ENCODE results near the gene FOXB1.
A peak's percentile ranks its signal among the peaks of the same experiment; 100 is the strongest.

Gene FOXB1

DNA sequence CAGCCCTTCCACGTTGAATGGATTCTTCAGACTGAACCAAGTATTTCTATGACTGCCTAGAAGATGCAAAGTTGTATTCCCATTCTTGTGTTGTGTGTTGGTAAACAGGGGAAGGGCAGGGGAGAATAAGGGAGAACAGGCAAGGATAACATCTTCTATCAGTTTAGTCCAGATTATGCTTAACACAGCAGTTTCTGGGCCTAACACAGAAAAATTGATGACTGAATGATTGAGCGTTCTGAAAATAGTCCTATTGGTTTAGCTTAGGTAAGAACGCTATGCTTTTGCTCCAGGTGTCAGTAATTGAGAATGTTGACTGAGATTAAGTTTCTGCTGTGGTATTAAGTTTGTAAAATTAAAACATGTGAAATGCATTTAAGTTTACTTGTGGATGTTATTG is 8.6 kb downstream of the FOXB1 start:
- ATAC-seq (replicated peaks; ENCODE audit: extremely low read depth, poor library complexity, severe bottlenecking) (no peak), DNase-seq (ENCODE audit: low spot score in 2 of 2) (no peak)
- Mint-ChIP-seq H3K27me3 (peaks cover 71% of the 10 kb centered on the region), H3K9me3 (peaks cover 6% of the 10 kb centered on the region), H3K27ac (ENCODE audit: low read depth) (no peak overlapping the region), H3K36me3 (ENCODE audit: insufficient read depth) (peaks cover 4% of the 10 kb centered on the region), H3K4me1 (peaks cover 7% of the 10 kb centered on the region), H3K4me3 (no peak overlapping the region)

DNA sequence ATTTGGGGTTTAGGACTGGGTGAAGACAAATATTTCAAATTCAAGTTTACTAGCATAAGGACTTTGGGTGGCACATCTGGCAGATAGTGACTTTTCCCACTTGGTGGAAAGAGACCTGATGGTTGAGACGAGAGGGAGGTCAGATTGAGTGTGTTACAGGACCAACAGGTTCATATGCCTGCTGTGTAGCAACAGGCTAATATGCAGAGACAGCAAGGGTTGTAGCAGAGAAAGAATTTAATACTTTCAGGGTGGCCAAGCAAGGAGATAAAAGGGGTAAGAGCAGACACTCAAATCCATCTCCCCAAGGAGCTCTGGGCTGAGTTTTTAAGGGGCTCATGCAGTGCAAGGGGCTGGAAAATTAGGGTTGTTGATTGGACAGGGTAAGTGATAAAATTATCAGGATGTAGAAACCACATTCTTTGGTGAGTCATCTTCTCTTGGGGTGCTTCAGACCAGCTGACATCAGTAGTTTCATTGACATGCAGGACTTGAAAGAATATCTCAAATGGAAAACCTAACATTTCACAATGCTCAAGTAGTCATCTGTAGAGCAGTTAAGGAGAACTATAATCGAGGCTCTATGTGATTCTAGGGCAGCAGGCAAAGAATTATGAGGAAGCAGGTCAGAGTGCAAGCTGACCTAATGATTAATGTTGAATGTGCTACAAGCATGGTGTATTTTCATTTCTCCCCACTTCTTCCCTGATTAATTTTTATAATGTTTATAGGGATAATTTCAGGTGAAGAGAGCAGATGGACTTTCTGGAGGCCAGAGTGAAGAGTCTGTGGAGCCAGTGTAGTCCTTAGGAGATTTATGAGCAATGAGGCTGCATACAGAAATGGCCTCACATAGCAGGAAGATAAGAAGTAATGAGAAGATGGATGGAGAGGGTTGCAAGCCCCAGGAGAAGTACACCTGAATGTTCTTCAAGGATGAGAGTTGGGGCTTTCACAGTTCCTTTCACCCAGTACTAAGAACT is 13.7 kb downstream of the FOXB1 start:
- H3K9me3 Mint-ChIP-seq: peaks cover 6% of the 10 kb centered on the region
- no peak for ATAC-seq (replicated peaks; ENCODE audit: extremely low read depth, poor library complexity, severe bottlenecking)
- H3K27me3 Mint-ChIP-seq: peaks cover 47% of the 10 kb centered on the region
- no peak overlapping the region for H3K4me3 Mint-ChIP-seq
- H3K27ac Mint-ChIP-seq (ENCODE audit: low read depth): peak overlapping the region; percentile 12
- peaks cover 11% of the 10 kb centered on the region for H3K4me1 Mint-ChIP-seq
- H3K36me3 Mint-ChIP-seq (ENCODE audit: insufficient read depth): no peaks in the 10 kb centered on the region
- DNase-seq (ENCODE audit: low spot score in 2 of 2): no peak

DNA sequence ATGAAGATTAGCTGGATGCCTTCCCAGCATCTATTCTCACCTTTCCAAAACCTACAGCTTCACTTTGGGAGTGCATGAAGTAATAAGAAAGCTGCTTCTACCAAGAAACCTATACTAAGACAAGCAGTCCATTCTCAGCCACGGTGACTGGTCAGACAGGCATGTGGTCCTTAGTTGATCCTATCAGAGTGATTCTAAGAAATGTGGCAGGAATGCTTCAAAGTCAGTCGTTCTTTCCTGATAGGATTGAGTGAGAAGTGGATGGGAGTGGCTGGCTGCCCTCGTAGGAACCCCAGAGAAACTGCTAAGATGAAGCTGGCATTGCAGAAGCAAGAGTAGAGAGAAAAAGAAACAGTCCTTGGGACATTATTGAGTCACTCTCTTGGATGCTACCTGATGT is 16.6 kb downstream of the FOXB1 start:
- Mint-ChIP-seq H3K27ac (ENCODE audit: low read depth) (no peak overlapping the region), H3K27me3 (peaks cover 31% of the 10 kb centered on the region), H3K36me3 (ENCODE audit: insufficient read depth) (no peaks in the 10 kb centered on the region), H3K4me3 (no peak overlapping the region), H3K4me1 (peaks cover 11% of the 10 kb centered on the region), H3K9me3 (peaks cover 6% of the 10 kb centered on the region)
- ATAC-seq (replicated peaks; ENCODE audit: extremely low read depth, poor library complexity, severe bottlenecking): no peak
- no peak for DNase-seq (ENCODE audit: low spot score in 2 of 2)

DNA sequence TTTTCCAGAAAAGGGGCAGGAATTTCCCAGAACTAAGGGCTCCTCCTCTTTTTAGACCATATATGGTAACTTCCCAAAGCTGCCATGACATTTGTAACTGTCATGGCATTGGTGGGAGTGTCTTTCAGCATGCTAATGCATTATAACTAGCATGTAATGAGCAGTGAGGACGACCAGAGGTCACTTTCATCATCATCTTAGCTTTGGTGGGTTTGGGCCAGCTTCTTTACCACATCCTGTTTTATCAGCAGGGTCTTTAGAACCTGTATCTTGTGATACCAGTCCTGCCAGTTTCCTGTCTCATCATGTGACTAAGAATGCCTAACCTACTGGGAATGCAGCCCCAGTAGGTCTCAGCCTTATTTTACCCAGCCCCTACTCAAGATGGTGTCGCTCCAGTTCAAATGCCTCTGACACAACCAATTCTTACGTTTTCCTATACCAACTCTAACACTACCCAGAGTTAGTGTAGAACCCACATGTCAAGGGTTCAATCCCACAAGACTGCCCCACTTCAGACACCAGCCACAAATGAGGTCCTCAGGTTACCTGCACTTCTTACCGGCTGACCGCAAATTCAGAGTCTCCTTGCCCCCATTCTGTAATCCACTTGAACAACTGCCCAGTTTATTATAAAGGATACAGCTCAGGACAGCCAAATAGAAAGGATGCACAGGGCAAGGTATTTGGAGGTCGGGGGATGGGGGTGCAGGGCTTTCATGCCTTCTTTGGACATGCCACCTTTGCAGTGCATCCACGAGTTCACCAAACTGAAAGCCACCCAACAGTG is 17.7 kb downstream of the FOXB1 start:
- H3K4me3 Mint-ChIP-seq: no peak overlapping the region
- H3K27ac Mint-ChIP-seq (ENCODE audit: low read depth): no peak overlapping the region
- H3K27me3 Mint-ChIP-seq: peaks cover 30% of the 10 kb centered on the region
- no peaks in the 10 kb centered on the region for H3K36me3 Mint-ChIP-seq (ENCODE audit: insufficient read depth)
- DNase-seq (ENCODE audit: low spot score in 2 of 2): no peak
- H3K9me3 Mint-ChIP-seq: peaks cover 6% of the 10 kb centered on the region
- H3K4me1 Mint-ChIP-seq: peaks cover 11% of the 10 kb centered on the region
- ATAC-seq (replicated peaks; ENCODE audit: extremely low read depth, poor library complexity, severe bottlenecking): no peak

DNA sequence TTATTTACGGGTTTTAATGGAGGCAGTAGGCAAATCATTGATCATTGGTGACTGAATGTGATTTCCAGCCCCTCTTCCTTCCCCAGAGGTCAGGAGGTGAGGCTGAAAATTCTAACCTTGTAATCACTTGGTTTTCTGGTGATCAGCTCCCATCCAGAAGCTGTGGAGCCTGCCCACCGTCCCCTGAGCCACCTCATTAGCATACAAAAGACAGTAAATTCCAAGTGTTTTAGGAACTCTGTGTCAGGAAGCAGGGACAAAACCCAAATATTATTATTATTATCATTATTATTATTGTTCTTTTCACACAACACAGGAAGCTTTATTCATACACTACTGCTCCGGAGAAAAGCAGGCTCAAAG is 18.2 kb downstream of the FOXB1 start:
- no peak for ATAC-seq (replicated peaks; ENCODE audit: extremely low read depth, poor library complexity, severe bottlenecking)
- DNase-seq (ENCODE audit: low spot score in 2 of 2): no peak
- Mint-ChIP-seq H3K4me1 (peaks cover 7% of the 10 kb centered on the region), H3K4me3 (no peak overlapping the region), H3K9me3 (peaks cover 2% of the 10 kb centered on the region), H3K27ac (ENCODE audit: low read depth) (no peak overlapping the region), H3K36me3 (ENCODE audit: insufficient read depth) (no peaks in the 10 kb centered on the region), H3K27me3 (peaks cover 30% of the 10 kb centered on the region)

DNA sequence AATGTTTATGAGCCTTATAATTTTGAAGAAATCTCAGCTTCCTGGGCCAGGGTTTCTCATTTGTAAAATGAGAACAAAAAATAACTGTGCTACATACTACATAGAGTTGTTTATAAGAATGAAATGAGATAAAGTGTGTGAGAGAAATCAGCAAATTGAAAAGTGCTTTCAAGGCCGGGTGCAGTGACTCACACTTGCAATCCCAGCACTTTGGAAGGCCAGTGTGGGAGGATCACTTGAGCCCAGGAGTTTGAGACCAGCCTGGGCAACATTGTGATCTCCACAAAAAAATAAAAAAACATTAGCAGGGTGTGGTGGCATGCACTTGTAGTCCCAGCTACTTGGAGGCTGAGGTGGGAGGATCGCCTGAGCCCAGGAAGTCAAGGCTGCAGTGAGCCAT is 22.4 kb downstream of the FOXB1 start:
- Mint-ChIP-seq H3K9me3 (no peaks in the 10 kb centered on the region), H3K4me3 (no peak overlapping the region), H3K4me1 (no peaks in the 10 kb centered on the region), H3K36me3 (ENCODE audit: insufficient read depth) (no peaks in the 10 kb centered on the region), H3K27ac (ENCODE audit: low read depth) (no peak overlapping the region), H3K27me3 (peaks cover 18% of the 10 kb centered on the region)
- no peak for DNase-seq (ENCODE audit: low spot score in 2 of 2)
- ATAC-seq (replicated peaks; ENCODE audit: extremely low read depth, poor library complexity, severe bottlenecking): no peak

DNA sequence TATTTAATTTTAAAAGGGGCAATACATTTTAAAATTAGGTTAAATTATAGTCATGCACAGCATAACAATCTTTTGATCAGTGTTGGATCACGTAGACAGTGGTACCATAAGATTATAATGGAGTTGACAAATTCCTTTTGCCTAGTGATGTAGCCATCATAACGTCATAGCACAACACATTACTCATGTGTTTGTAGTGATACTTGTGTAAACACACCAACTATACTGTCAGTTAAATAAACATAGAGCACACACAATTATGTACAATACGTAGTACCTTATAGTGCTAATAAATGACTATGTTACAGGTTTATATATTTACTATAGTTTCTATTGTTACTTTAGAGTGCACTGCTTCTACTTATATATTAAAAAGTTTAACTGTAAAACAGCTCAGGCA is 31.2 kb downstream of the FOXB1 start:
- ATAC-seq (replicated peaks; ENCODE audit: extremely low read depth, poor library complexity, severe bottlenecking) (no peak), DNase-seq (ENCODE audit: low spot score in 2 of 2) (no peak)
- Mint-ChIP-seq H3K4me3 (no peak overlapping the region), H3K36me3 (ENCODE audit: insufficient read depth) (no peaks in the 10 kb centered on the region), H3K9me3 (no peaks in the 10 kb centered on the region), H3K27ac (ENCODE audit: low read depth) (no peak overlapping the region), H3K4me1 (no peaks in the 10 kb centered on the region), H3K27me3 (peaks cover 27% of the 10 kb centered on the region)

DNA sequence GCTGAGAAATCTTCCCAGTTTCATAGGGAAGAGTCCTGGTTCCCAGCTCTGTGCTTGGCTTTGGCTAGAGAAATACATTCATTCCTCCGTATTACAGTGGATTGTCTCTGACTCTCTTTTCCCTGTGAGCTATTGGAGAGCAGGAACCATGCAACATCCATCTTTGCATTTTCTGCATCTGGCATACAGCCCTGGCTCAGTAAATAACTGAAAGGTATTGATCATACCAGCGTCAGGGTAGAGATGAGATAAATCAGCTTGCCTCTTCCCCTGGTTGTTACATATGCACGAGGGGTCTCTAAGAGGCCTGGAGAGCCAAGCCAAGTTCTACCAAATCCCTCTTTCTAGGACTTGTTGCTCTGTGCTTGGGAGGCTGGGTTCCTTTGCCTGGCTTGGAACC is 35.2 kb downstream of the FOXB1 start:
- Mint-ChIP-seq H3K27ac (ENCODE audit: low read depth) (no peak overlapping the region), H3K36me3 (ENCODE audit: insufficient read depth) (no peaks in the 10 kb centered on the region), H3K27me3 (peaks cover 67% of the 10 kb centered on the region), H3K4me1 (peaks cover 1% of the 10 kb centered on the region), H3K4me3 (no peak overlapping the region), H3K9me3 (no peaks in the 10 kb centered on the region)
- ATAC-seq (replicated peaks; ENCODE audit: extremely low read depth, poor library complexity, severe bottlenecking) (no peak), DNase-seq (ENCODE audit: low spot score in 2 of 2) (no peak)

DNA sequence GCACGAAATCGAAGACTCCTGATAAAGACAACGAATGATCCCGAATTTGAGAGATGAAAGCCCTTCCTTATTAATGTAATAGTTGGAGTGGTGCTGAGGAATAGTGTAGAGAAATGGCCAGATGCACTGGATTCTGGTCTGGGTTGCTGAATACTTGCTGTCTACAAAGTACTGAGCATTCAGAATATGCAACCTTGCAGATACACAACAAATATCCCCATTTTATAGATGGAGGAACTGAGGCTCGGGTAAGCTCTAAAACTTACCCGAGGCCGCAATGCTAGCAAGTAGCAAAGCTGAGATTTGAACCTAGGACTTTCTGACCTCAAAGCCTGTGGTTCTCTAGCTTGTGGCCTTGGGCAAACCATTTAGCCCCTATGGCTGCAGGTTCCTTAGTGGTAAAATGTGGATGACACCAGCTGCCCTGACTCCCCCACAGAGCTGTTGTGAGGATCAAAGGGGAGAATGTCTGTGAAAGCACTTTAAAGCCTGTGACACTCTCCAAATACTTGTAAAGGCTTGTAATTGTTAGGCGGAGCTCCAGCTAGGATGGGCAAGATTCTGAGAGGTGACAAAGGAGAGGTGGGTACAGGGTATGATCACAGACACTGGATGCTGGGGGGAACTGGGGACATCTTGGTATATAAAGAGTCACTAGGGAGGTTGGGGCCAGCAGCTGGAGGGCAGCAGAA is 39.8 kb downstream of the FOXB1 start:
- Mint-ChIP-seq H3K27ac (ENCODE audit: low read depth) (no peak overlapping the region), H3K36me3 (ENCODE audit: insufficient read depth) (no peaks in the 10 kb centered on the region), H3K4me1 (peaks cover 10% of the 10 kb centered on the region), H3K4me3 (no peak overlapping the region), H3K27me3 (peaks cover 58% of the 10 kb centered on the region), H3K9me3 (no peaks in the 10 kb centered on the region)
- DNase-seq (ENCODE audit: low spot score in 2 of 2) (no peak), ATAC-seq (replicated peaks; ENCODE audit: extremely low read depth, poor library complexity, severe bottlenecking) (no peak)

DNA sequence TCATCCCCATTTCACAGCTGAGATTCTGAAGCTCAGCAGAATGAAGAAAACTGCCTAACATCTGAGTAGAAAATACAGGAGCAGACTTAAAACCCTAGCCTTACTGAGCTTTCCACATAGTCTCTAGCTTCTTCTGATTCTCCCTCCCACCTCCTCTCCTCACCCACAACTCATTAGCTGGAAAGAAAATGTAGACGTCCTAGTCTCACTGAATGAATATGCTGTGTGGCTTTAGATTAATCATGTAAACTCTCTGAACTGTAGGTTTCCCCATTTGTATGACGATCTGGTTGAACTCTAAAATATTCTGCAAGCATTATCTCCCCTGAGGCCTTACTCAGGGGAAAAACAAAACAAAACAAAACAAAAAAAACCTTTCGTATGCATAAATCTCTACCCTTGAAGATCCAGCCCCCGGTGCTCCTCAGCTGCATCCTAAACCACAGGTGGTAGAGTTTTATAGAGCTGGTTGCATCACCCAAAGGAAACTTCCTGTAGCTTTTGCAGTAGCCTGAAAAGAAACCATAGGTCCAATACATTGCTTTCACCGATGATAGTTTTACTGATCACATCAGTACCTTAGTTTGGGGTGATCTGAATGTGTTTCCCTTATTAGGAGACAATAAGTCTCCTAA is 40.6 kb downstream of the FOXB1 start:
- no peak overlapping the region for H3K4me3 Mint-ChIP-seq
- H3K27me3 Mint-ChIP-seq: peaks cover 58% of the 10 kb centered on the region
- no peak for DNase-seq (ENCODE audit: low spot score in 2 of 2)
- no peaks in the 10 kb centered on the region for H3K36me3 Mint-ChIP-seq (ENCODE audit: insufficient read depth)
- peaks cover 4% of the 10 kb centered on the region for H3K9me3 Mint-ChIP-seq
- ATAC-seq (replicated peaks; ENCODE audit: extremely low read depth, poor library complexity, severe bottlenecking): no peak
- peaks cover 10% of the 10 kb centered on the region for H3K4me1 Mint-ChIP-seq
- no peak overlapping the region for H3K27ac Mint-ChIP-seq (ENCODE audit: low read depth)

DNA sequence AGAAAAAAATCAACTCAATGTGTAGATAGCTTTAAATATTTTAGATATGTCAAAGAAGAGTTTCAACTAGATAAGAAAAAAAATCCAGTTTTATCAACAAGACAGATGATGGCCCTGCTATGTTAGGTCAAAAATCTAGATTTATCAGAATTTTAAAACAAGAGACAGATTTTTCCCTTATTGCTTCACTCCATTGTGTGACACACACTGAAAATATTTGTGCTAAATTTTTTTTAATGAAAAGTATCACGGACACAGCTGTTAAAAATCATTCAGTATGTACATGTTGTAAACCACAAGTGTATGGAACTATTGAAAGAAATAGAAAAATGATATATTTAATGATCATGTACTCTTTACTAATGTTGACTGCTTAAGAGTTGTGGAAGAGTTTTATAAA is 43.6 kb downstream of the FOXB1 start:
- H3K36me3 Mint-ChIP-seq (ENCODE audit: insufficient read depth): no peaks in the 10 kb centered on the region
- no peak overlapping the region for H3K4me3 Mint-ChIP-seq
- peaks cover 34% of the 10 kb centered on the region for H3K27me3 Mint-ChIP-seq
- peaks cover 7% of the 10 kb centered on the region for H3K9me3 Mint-ChIP-seq
- no peak overlapping the region for H3K27ac Mint-ChIP-seq (ENCODE audit: low read depth)
- peaks cover 10% of the 10 kb centered on the region for H3K4me1 Mint-ChIP-seq
- no peak for ATAC-seq (replicated peaks; ENCODE audit: extremely low read depth, poor library complexity, severe bottlenecking)
- no peak for DNase-seq (ENCODE audit: low spot score in 2 of 2)

DNA sequence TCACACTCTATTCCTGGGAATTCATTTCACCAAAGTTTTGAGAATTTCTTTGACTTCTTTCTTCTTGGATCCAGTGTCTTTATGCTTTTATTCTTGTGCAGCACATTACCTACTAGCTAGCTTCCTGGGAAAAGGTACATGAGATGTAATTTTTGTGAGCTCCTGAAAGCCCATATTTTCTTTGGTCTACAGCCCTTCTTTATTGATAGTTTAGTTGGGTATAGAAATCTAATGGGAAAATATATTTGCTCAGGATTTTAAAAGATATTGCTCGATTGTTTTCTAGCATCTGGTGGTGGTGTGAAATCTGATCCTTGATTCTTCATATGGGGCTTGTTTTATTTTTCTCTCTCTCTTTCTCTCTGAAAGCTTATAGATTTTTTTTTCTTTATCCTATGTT is 45.8 kb downstream of the FOXB1 start:
- Mint-ChIP-seq H3K4me1 (peaks cover 2% of the 10 kb centered on the region), H3K27ac (ENCODE audit: low read depth) (no peak overlapping the region), H3K27me3 (peaks cover 26% of the 10 kb centered on the region), H3K36me3 (ENCODE audit: insufficient read depth) (no peaks in the 10 kb centered on the region), H3K9me3 (peaks cover 7% of the 10 kb centered on the region), H3K4me3 (no peak overlapping the region)
- no peak for ATAC-seq (replicated peaks; ENCODE audit: extremely low read depth, poor library complexity, severe bottlenecking)
- DNase-seq (ENCODE audit: low spot score in 2 of 2): no peak

All from central memory CD8-positive, alpha-beta T cell (primary cell).